HG03064 (cell line): Measurements from ENCODE around the gene PJVK.
"Not testable (repeated sequence)": the region's sequence is repeated elsewhere in the genome, so short reads cannot be mapped to it uniquely, and the experiment has no call there.

ENCODE experiments used
- ATAC-seq: cut with Tn5 transposase; IDR thresholded peaks from one replicate; pipeline ENCODE4 v1.9.1; 2021; ENCODE audit warnings: low read depth; ENCODE audit not compliant: unreplicated experiment

Gene PJVK, protein sequence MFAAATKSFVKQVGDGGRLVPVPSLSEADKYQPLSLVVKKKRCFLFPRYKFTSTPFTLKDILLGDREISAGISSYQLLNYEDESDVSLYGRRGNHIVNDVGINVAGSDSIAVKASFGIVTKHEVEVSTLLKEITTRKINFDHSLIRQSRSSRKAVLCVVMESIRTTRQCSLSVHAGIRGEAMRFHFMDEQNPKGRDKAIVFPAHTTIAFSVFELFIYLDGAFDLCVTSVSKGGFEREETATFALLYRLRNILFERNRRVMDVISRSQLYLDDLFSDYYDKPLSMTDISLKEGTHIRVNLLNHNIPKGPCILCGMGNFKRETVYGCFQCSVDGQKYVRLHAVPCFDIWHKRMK

DNA sequence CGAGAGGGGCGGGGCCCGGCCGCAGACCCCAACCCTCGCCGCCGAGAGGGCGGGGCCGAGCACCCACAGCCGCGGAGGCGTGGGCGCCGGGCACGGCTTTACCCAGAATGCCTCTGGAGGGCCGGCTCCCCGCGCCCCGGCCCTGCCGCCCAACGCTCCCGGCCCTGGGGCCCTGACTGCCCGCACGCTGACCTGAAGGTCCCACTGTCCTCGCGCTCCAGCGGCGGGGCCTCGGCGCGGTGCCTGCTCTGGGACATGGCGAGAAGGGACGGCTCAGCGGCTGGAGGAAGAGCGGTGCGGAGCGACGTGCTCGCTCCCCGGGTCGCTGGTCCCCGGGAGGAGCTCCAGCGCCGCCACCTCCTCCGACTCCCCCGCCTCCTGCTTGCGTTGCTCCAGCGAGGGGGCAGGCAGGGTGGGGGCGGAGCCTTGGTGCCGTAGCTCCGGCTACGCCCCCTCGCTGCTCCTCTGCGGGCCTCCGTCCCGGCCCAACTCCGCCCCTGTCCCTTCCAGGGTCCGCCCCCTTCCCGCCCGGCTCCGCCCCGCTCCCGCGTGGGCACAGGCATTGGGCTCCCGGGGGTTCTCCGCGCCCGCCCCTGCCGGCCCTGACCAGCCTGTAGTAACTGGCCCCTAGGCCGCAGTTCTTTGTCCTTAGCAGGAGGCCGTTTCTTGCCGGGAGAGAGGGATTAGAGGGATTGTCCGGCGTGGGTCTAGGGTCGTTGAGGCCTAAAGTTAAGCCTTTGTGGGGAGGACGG is at the start of gene PJVK, which contains the start of gene PRKRA:
Gene PJVK, plus strand, starts transcription at position 605 of the 752 bp plus-strand sequence. CDS start 2,032 bp downstream, outside the sequence.
Gene PRKRA, minus strand, starts transcription at position 402 of the 752 bp plus-strand sequence. Its CDS starts 145 bp downstream, at position 257.
- peak; percentile 83 for ATAC-seq

DNA sequence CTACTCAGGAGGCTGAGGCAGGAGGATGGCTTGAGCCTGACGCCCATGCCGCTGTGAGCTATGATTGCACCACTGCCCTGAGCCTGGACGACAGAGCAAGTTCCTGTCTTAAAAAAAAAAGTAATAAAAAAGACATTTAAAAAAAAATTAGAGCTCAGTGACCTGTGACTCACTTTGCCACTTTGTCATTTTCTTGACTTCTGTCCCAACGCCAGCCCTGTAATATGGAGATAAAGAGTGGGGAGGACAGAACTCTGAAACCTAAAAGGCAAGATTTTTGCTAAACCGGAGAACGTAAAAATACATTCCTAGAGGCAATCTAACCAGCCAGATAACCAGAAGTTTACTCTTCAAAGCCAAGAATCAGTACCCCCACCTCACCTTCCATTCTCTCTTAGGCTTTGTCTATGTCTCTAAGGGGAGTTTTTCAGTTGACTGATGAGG is 49.2 kb upstream of the PJVK start:
- no peak for ATAC-seq

DNA sequence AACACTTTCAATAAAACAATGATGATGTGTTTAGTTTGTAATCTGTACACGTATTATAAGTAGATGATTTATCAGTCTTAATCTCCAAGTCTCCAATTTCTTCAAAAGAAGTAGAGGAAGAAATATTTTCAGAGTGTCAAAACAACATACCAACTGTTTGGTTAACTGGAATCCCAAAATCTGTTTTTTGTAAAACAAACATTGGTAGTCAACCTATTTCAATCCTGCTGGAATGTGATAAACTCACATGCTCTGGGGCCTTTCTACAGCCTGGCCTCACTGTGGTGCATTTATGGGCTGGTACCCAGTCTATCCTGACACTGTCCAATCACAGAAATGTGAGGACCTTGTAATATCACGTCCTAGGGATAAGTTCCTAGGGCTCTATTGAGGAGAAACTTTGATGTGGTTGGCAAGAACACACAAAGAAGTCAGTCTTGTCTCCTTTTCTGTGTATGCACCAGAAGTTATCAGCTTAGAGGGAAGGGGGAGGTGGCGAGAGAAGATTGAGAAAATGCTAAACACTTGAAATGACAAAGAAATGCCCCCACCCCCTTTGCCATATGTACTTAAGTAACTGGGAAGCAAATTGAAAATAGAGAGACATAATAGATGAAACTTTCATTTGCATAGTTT is 47.4 kb upstream of the PJVK start:
- peak; percentile 48 for ATAC-seq

GRCh38 chr2:178404368-178404767 is 46.8 kb upstream of the PJVK start:
- ATAC-seq, result peak; percentile 99

DNA sequence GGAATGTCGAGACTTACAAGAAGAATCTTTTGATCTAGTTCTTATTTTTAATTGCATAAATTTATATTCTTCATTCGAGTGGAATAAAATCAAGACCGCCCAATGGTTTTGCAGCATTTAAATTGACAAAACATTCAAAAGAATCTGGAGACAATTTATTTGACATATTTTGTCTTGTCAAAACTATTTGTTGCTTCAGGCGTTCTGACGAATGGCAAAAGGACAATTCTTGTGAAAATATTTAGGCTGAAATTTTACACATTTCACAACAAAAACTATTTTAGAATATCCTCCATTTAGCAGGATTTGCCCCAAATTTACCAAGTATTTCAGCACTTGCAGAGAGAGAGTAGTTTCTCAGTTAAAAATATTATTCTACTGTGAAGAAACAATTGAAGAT is 41.9 kb upstream of the PJVK start:
- no peak for ATAC-seq

GRCh38 chr2:178412047-178412446 is 39.1 kb upstream of the PJVK start:
- no peak for ATAC-seq

DNA sequence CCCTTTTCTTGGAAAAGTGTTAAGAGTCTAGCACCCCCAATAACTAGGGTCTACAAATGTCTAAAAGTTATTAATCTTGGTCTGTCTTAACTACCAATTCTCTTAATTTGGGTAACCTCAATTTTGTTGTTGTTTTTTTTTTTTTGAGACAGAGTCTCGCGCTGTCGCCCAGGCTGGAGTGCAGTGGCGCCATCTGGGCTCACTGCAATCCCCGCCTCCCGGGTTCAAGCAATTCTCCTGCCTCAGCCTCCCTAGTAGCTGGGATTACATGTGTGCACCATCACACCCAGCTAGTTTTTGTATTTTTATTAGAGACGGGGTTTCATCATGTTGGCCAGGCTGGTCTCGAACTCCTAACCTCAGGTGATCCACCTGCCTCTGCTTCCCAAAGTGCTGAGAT is 38.7 kb upstream of the PJVK start:
- not testable (repeated sequence) for ATAC-seq

DNA sequence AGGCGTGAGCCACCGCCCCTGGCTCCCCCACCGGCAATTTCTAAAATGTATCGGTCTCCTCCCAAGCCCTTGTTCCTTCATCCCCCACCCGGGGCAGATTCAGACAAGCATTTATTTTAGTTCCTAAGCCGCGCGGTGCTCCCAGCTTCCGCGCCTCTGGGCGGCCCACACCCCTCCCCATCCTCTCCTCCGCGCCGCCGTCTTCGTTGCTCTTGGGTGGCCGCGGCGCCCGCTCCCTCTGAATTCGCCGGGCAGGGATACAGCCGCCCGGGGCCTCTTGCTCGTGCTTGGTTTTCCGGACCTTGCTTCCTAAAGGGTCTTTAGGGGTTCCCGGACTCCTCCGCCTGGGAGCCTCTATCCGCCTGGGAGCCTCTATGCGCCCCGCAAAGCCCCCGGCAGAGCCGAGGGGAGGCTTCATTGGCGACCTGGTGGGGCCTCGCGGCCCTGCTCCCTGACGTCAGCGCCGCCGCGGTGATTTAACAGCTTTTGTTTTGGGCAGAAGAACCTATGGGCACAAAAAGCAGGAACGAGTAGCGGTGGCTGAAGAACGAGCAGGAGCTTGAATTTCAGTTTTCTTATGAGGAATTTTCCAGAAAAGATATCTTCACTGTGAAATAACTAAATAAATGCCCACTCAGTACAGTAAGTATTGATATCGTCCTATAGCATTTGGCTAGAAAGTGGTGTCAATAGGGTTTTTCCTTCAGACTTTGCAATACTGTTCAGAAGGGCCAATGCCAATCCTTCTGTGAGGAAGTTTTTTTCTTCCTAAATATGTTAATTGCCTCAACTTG is 37.5 kb upstream of the PJVK start:
- ATAC-seq, result peak; percentile 80

DNA sequence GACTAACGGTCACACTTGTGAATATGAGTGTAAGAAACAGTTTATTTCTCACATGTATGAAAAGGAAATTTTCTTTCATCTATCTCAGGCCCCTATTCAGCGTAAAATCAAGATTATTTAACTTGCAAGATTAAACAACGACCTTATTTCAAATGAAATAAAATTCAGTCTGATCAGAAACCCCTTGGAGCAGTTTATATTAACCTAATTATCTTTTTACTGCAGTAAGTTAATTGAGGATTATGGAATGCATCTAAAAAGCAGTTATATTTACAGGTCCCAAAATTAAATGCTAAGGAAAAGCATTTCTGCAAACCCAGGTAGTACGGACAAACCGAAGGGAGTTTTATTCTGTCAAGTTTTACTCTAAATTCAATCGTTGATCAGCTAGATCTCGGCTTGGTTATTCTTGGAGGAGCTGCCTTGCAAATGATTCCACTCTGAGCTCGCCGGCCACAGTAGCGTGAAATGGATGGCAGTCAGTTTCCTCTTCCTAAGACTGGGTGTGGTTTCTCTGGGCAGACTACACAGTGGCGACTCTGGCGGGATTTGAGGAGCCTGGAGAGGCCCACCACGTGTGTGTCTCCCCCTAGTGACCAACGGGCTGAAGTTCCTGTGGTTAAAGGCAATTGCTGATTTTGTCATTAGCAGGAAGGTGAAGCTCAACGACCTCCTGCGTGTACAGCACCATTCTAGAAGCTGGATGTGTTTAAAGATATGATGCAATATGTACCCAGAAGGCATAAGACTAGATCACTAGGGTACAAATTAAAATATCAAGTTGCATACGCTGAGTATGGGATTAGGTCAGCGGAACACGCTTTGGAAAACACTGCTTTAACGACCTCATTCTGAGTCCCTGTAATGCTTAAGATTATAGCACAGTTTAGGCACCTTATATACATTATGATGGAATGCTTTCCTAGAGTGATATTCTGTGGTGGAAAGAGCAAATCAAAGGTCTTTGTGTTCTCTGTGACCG is 36.6 kb upstream of the PJVK start:
- ATAC-seq, result peak; percentile 70

DNA sequence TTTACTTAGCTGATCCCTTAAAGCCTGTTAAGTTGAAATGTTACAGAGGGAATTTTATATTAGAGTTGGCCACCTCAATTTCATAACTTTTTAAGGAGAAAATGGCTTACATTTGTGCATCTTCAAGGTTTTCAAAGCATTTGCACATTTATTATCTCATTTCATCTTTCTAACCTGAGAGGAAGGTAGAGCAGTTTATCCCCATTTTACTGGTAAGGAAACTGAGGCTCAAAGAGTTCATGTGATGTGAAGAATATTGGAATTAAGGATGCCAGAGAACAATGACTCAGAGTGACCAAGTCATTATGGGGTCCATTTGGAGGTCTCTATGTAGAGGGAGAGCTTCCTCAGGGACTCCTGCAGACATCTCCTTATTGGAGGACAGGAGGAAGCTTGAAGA is 35.2 kb upstream of the PJVK start:
- ATAC-seq, result no peak

- ATAC-seq, result no peak
These were observed 33.3 kb upstream of the PJVK start for GRCh38 chr2:178417916-178418315.

DNA sequence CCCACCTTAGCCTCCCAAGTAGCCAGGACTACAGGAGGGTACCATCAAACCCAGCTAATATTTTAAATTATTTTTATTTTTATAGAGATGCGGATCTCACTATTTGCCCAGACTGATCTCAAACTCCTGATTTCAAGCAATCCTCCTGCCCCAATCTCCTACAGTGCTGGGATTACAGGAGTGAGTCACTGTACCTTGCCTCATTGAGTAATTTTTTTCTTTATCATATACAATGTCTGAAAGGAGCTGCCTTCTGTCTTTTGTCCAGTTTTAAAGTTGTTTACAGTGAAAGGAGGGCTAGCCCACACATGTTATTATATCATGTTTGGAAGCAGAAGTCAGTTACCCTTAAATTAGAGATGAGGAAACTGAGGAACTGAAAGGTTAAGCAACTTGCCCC is 32.8 kb upstream of the PJVK start:
- ATAC-seq, result no peak

- ATAC-seq, result no peak
These were observed 32.1 kb upstream of the PJVK start for GRCh38 chr2:178419123-178419522.

DNA sequence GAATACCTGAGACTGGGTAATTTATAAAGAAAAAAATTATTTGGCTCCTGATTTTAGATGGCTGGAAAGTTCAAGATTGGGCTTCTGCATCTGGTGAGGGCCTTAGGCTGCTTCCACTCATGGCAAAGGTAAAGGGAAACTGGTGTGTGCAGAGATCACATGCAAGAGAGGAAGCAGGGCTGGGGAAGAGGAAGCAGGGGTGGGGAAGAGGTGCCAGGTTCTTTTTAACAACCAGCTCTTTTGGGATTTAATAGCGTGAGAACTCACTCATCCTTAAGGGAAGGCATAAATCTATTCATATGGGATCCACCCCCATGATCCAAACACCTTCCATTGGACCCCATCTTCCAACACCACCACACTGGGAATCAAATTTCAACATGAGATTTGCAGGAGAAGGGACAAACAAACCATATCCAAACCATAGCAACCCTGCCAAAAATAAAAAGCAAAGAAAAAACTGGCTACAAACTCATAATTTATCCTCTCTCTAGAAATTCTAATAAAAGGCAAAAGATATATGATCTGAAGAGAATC is 30.6 kb upstream of the PJVK start:
- no peak for ATAC-seq

- ATAC-seq, result no peak
These were observed 29.1 kb upstream of the PJVK start for GRCh38 chr2:178422097-178422496.

- not testable (repeated sequence) for ATAC-seq
These were observed 27.4 kb upstream of the PJVK start for GRCh38 chr2:178423746-178424145.

- no peak for ATAC-seq
These were observed 25.8 kb upstream of the PJVK start for GRCh38 chr2:178425255-178425827.

DNA sequence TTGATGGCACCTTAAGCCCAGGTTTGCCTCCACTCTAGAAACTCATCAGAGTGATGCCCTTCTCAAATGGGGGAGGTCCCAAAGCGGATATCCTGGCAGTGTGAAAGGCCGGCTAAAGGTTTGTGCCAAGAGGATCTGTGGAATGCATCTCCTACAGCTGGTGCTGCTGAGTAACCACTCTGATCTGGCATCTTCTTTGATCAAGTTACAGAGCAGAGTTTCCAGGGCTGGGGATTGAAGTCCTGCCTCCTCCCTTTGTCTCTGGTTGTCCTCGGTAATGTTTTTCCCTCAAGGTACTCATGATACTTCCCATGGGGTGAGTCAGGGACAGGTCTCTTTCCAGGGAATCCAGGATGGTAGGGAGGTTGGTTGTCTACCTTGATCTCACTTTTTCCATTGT is 24.8 kb upstream of the PJVK start:
- no peak for ATAC-seq

DNA sequence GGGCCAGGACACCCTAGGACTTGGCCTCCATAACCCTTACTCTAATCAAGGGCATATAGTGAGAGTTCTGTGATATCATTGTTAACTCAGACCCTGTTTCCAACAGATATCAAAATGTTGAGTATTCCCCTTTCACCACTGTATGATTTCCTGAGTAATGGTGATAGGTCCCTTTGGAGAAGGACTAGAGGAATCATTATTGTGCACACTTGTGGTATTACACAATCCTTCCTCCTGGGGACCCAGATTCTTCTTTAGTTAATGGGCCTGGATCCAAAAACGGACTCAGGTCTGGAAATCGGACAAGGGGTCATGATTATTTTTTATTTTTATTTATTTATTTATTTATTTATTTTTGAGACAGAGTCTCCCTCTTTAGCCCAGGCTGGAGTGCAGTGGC is 23.7 kb upstream of the PJVK start:
- no peak for ATAC-seq
